ENCODE measurements around the gene RASGEF1B.

RASGEF1B gene

GRCh38 chr4:81397635-81398034 lies 74.1 kb downstream of the RASGEF1B start:
- DNase-seq (ENCODE audit: low read depth) = no peak

- DNase-seq (ENCODE audit: low read depth) = no peak
Observed at GRCh38 chr4:81395239-81395638, 76.5 kb downstream of the RASGEF1B start.

GRCh38 chr4:81392164-81392563 lies 79.5 kb downstream of the RASGEF1B start:
- DNase-seq (ENCODE audit: low read depth) = no peak

- DNase-seq (ENCODE audit: low read depth) = no peak
Observed at GRCh38 chr4:81389720-81390119, 82.0 kb downstream of the RASGEF1B start.

- no peak for DNase-seq (ENCODE audit: low read depth)
Observed at GRCh38 chr4:81380437-81380836, 91.3 kb downstream of the RASGEF1B start.

- no peak for DNase-seq (ENCODE audit: low read depth)
Observed at GRCh38 chr4:81378386-81378785, 93.3 kb downstream of the RASGEF1B start.

- no peak for DNase-seq (ENCODE audit: low read depth)
Observed at GRCh38 chr4:81377191-81377590, 94.5 kb downstream of the RASGEF1B start.

GRCh38 chr4:81376720-81377119 lies 95.0 kb downstream of the RASGEF1B start:
- DNase-seq (ENCODE audit: low read depth) = no peak
